OCI-M2 (cell line): ENCODE measurements around the gene RNF43.
"Not testable (repeated sequence)": the region's sequence is repeated elsewhere in the genome, so short reads cannot be mapped to it uniquely, and the experiment has no call there.

Source experiments
- DNase-seq: peaks from one replicate; lab custom pipeline; 2025; ENCODE audit not compliant: unreplicated experiment; lab: John Stamatoyannopoulos, UW

The RNF43 gene

GRCh38 chr17:58410714-58411407 lies 6.5 kb downstream of the RNF43 start:
- DNase-seq, result no peak

GRCh38 chr17:58409432-58409831 lies 7.9 kb downstream of the RNF43 start:
- no peak for DNase-seq

- no peak for DNase-seq
Observed at GRCh38 chr17:58403311-58403710, 14.0 kb downstream of the RNF43 start.

GRCh38 chr17:58402679-58403078 lies 14.7 kb downstream of the RNF43 start:
- DNase-seq, result no peak

- DNase-seq, result no peak
Observed at GRCh38 chr17:58402047-58402446, 15.3 kb downstream of the RNF43 start.

GRCh38 chr17:58401287-58401686 lies 16.0 kb downstream of the RNF43 start:
- no peak for DNase-seq

GRCh38 chr17:58400826-58401225 lies 16.5 kb downstream of the RNF43 start:
- no peak for DNase-seq

GRCh38 chr17:58399974-58400373 lies 17.4 kb downstream of the RNF43 start:
- no peak for DNase-seq

GRCh38 chr17:58398574-58399266 lies 18.6 kb downstream of the RNF43 start:
- no peak for DNase-seq

GRCh38 chr17:58397421-58397820 lies 19.9 kb downstream of the RNF43 start:
- DNase-seq, result not testable (repeated sequence)

- DNase-seq, result no peak
Observed at GRCh38 chr17:58396173-58396572, 21.2 kb downstream of the RNF43 start.

GRCh38 chr17:58394534-58395223 lies 22.7 kb downstream of the RNF43 start:
- no peak for DNase-seq

- no peak for DNase-seq
Observed at GRCh38 chr17:58391302-58391984, 25.9 kb downstream of the RNF43 start.

- DNase-seq, result no peak
Observed at GRCh38 chr17:58390884-58391283, 26.4 kb downstream of the RNF43 start.

GRCh38 chr17:58388302-58389190 lies 28.8 kb downstream of the RNF43 start:
- DNase-seq, result no peak

- no peak for DNase-seq
Observed at GRCh38 chr17:58387834-58388233, 29.5 kb downstream of the RNF43 start.

GRCh38 chr17:58386708-58387107 lies 30.6 kb downstream of the RNF43 start:
- no peak for DNase-seq

GRCh38 chr17:58385359-58385899 lies 31.9 kb downstream of the RNF43 start:
- no peak for DNase-seq

GRCh38 chr17:58384897-58385296 lies 32.4 kb downstream of the RNF43 start:
- no peak for DNase-seq

GRCh38 chr17:58383892-58384462 lies 33.4 kb downstream of the RNF43 start:
- DNase-seq, result no peak
